Naive thymus-derived CD4-positive, alpha-beta T cell (primary cell): Measurements from ENCODE around the gene BBS9. TPM values are rescaled to one million over a fixed set of nuclear protein-coding genes. Genes with fewer than 3 reads are reported as not detected.

Experiments used
- ATAC-seq: fragments of 150-1000 bp; cut with Tn5 transposase; 2 replicates; pipeline ENCODE4 v1.10.0; 2021; ENCODE audit warnings: mild to moderate bottlenecking, moderate library complexity
- CTCF ChIA-PET: fragments of 350-600 bp; sonication (Branson Sonifier 250); formaldehyde crosslinking; loops from one replicate; lab custom pipeline; 2021; ENCODE audit warnings: antibody characterized with exemption; lab: Charles Lee
- POLR2A ChIA-PET: fragments of 350-600 bp; sonication (Branson Sonifier 250); formaldehyde crosslinking; loops from one replicate; lab custom pipeline; 2021; ENCODE audit warnings: antibody characterized with exemption, inconsistent platforms; lab: Charles Lee
- DNase-seq, 9 donors: peaks; one replicate each; pipeline versions ENCODE4 v3.0.0 to v3.0.0-alpha.2; 2020 to 2022; ENCODE audit warnings: mixed read lengths in 1 of 9
- H3K27ac ChIP-seq: one replicate; pipeline ENCODE4 v1.7.0; 2013; ENCODE audit warnings: mild to moderate bottlenecking, low read depth, low read length, moderate library complexity
- H3K27me3 ChIP-seq, 2 donors: one replicate each; pipeline ENCODE4 v1.7.0; 2013; ENCODE audit warnings: low read length in 2 of 2, mild to moderate bottlenecking in 2 of 2, moderate library complexity in 2 of 2; ENCODE audit not compliant: control insufficient read depth in 2 of 2, insufficient read depth in 2 of 2
- H3K36me3 ChIP-seq, 3 experiments: 1 replicate in 2 of 3; 2 replicates in 1 of 3; pipeline ENCODE4 v1.7.0; 2013; ENCODE audit warnings: low read length in 3 of 3, mild to moderate bottlenecking in 3 of 3, moderate library complexity in 1 of 3; ENCODE audit not compliant: insufficient read depth in 3 of 3, control insufficient read depth in 2 of 3
- H3K4me1 ChIP-seq, 2 donors: one replicate each; pipeline ENCODE4 v1.7.0; 2013; ENCODE audit warnings: low read length in 2 of 2, mild to moderate bottlenecking in 2 of 2, moderate library complexity in 1 of 2; ENCODE audit not compliant: control insufficient read depth in 2 of 2, insufficient read depth in 2 of 2
- H3K4me3 ChIP-seq: 2 replicates; pipeline ENCODE4 v1.7.0; 2013; ENCODE audit warnings: mild to moderate bottlenecking, low read length
- H3K9me3 ChIP-seq, 3 experiments: 1 replicate in 2 of 3; 2 replicates in 1 of 3; pipeline ENCODE4 v1.7.0; 2013; ENCODE audit warnings: low read length in 3 of 3; ENCODE audit not compliant: control insufficient read depth in 2 of 3
- H3K27ac Mint-ChIP-seq, 9 donors: one replicate each; pipeline ENCODE4 v1.8.0; 2020 to 2022; ENCODE audit warnings: mixed read lengths in 9 of 9, mild to moderate bottlenecking in 8 of 9, moderate library complexity in 5 of 9, inconsistent platforms in 2 of 9
- H3K27me3 Mint-ChIP-seq, 5 donors: one replicate each; pipeline ENCODE4 v1.8.0; 2021 to 2022; ENCODE audit warnings: mixed read lengths in 5 of 5, mild to moderate bottlenecking in 1 of 5
- H3K36me3 Mint-ChIP-seq, 5 donors: one replicate each; pipeline ENCODE4 v1.8.0; 2020 to 2022; ENCODE audit warnings: mixed read lengths in 5 of 5, mild to moderate bottlenecking in 3 of 5, inconsistent platforms in 1 of 5
- H3K4me1 Mint-ChIP-seq, 7 donors: one replicate each; pipeline ENCODE4 v1.8.0; 2020 to 2022; ENCODE audit warnings: mixed read lengths in 7 of 7, mild to moderate bottlenecking in 3 of 7, inconsistent platforms in 1 of 7
- H3K4me3 Mint-ChIP-seq, 10 donors: one replicate each; pipeline ENCODE4 v1.8.0; 2020 to 2022; ENCODE audit warnings: mild to moderate bottlenecking in 10 of 10, mixed read lengths in 10 of 10, moderate library complexity in 6 of 10, inconsistent platforms in 2 of 10
- H3K9me3 Mint-ChIP-seq, 11 donors: one replicate each; pipeline ENCODE4 v1.8.0; 2020 to 2022; ENCODE audit warnings: mixed read lengths in 11 of 11, mild to moderate bottlenecking in 4 of 11, inconsistent platforms in 1 of 11, moderate library complexity in 1 of 11
- intact Hi-C, 2 donors: fragments of 100-400 bp; cut with micrococcal nuclease; formaldehyde crosslinking; loops; one replicate each; pipeline ENCODE4 v1.15.1; 2023
- polyA plus RNA-seq, 2 donors: library from polyadenylated mRNA; unstranded; fragments of 300-500 nt; fragmentation: Illumina TruSeq; gene quantifications; one replicate each; pipeline ENCODE4 v1.2.3, GENCODE V29; 2021
- total RNA-seq, 6 experiments: library from RNA in 5 of 6; stranded (reverse) in 5 of 6; gene quantifications; 1 replicate in 5 of 6; 2 replicates in 1 of 6; pipeline ENCODE4 v1.2.3 and lab custom pipeline; 2021 to 2026

The BBS9 gene
- total and polyA plus RNA-seq, 7 experiments from 2014 or later: 11.1 to 31.0 (median 23.2) TPM

DNA sequence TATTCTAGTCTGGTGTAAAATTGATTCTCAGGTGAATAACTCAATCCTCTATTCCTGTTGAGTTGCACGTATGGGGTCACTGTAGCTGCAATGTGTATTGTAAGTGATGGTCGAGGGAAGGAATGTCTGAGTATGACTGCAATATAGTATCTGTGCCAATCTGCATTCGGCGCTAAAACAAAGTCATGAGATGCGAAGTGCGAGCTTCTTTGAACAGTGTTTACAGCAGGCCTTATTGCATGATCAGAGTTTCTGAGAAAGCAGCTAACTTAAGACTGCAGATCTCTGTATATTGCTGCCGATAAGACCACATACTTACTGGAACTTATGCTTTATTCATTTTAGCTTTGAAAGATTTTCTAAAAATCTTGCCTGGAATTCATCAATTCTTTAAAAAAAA lies 434.3 kb downstream of the BBS9 start:
- ChIA-PET CTCF (no interaction called here), POLR2A (no interaction called here)
- H3K27me3 ChIP-seq: no peaks in the 10 kb centered on the region
- DNase-seq (no peak), ATAC-seq (no peak)
- Mint-ChIP-seq H3K36me3 (peaks cover 0 to 22% (median 19%) of the 10 kb centered on the region in 5 donors), H3K27me3 (no peaks in the 10 kb centered on the region), H3K9me3 (peaks cover 0 to 5% (median 0%) of the 10 kb centered on the region in 11 donors), H3K27ac (no peak overlapping the region), H3K4me3 (no peak overlapping the region), H3K4me1 (peaks cover 0 to 2% (median 0%) of the 10 kb centered on the region in 7 donors)
- H3K27ac ChIP-seq: no peak overlapping the region
- H3K36me3 ChIP-seq: no peaks in the 10 kb centered on the region
- no peaks in the 10 kb centered on the region for H3K9me3 ChIP-seq
- intact Hi-C loops: no loop called here
- no peak overlapping the region for H3K4me3 ChIP-seq
- no peaks in the 10 kb centered on the region for H3K4me1 ChIP-seq

DNA sequence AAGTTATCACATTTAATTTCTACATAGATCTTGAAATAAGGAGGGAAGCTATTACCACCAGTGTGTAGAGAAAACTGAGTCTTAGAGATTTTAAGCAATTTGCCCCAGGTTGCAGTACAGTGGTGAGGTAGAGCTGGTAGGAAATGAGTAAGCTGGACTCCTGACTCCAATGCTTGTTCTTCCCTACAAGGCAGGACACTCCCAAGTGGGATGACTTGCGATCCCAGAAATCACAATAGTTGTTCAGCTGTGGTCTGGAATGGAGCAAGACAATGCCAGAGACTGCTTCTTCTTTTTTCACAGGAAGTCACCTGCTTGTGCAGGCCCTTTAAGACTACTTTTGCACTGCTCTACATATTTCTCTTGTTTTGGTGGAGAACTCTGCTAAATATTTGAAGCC lies 448.8 kb downstream of the BBS9 start:
- intact Hi-C loops: no loop called here
- Histone ChIP-seq H3K4me3 (no peak overlapping the region), H3K36me3 (peaks cover 0 to 3% (median 0%) of the 10 kb centered on the region in 3 experiments), H3K27me3 (no peaks in the 10 kb centered on the region), H3K4me1 (no peaks in the 10 kb centered on the region), H3K9me3 (no peaks in the 10 kb centered on the region), H3K27ac (no peak overlapping the region)
- CTCF ChIA-PET: interaction anchor here (0.7 kb wide), 1 partner anchor 598 kb away, joined by 3 read pairs; no protein-coding TSS in a partner anchor
- Mint-ChIP-seq H3K27ac (no peak overlapping the region), H3K4me3 (no peak overlapping the region), H3K36me3 (peaks cover 0 to 53% (median 32%) of the 10 kb centered on the region in 5 donors), H3K9me3 (peaks cover 3 to 16% (median 8%) of the 10 kb centered on the region in 11 donors), H3K4me1 (no peaks in the 10 kb centered on the region), H3K27me3 (no peaks in the 10 kb centered on the region)
- DNase-seq (no peak), ATAC-seq (no peak)
- POLR2A ChIA-PET: no interaction called here

DNA sequence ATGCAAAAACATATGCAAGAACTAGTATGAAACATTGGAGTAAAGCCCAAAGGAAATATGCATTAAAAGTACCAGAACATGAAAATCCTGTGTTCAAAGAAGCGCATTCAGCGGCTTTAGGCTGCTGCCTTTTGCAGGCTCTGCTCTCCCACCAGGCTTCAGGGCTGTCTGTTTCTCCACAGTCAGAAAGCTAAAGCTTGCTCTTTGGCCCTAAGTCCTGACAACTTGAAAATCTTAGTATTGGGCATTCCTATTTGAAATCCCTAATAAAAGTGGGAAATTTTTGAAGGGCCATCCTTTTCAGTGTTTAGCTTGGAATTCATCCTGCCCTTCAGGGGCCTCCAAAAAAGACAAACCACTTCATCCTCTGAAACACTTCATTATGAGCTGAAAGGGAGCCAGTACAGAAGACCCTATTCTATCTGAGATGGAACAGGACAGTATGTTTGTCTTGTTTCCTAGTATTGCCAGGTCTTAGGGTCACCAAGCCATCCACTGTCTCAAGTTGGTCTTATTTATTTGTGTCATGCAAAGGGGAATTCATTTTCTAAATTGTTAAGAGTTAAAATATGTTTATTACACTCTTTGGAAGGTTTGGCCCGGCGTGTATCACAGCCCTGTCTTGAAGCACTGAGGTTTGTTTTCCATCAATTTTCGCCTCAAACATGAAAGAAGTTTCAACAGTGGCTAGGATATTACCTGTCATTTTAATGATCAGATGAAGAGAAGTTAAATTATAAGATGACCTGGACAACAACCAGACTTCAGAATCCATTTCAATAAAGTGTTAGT lies 449.7 kb downstream of the BBS9 start:
- intact Hi-C loops: no loop called here
- H3K27ac Mint-ChIP-seq: no peak overlapping the region
- ChIA-PET CTCF (interaction anchor here (0.7 kb wide), 2 partner anchors 8 to 598 kb away, joined by 3 read pairs; no protein-coding TSS in a partner anchor), POLR2A (no interaction called here)
- no peak overlapping the region for H3K4me3 Mint-ChIP-seq
- Histone ChIP-seq H3K4me1 (no peaks in the 10 kb centered on the region), H3K36me3 (peaks cover 0 to 3% (median 0%) of the 10 kb centered on the region in 3 experiments), H3K9me3 (no peaks in the 10 kb centered on the region), H3K4me3 (no peak overlapping the region), H3K27ac (no peak overlapping the region), H3K27me3 (no peaks in the 10 kb centered on the region)
- H3K4me1 Mint-ChIP-seq: no peaks in the 10 kb centered on the region
- ATAC-seq: no peak
- H3K27me3 Mint-ChIP-seq: no peaks in the 10 kb centered on the region
- no peak for DNase-seq
- peaks cover 0 to 43% (median 23%) of the 10 kb centered on the region in 5 donors for H3K36me3 Mint-ChIP-seq
- peaks cover 3 to 16% (median 6%) of the 10 kb centered on the region in 11 donors for H3K9me3 Mint-ChIP-seq

DNA sequence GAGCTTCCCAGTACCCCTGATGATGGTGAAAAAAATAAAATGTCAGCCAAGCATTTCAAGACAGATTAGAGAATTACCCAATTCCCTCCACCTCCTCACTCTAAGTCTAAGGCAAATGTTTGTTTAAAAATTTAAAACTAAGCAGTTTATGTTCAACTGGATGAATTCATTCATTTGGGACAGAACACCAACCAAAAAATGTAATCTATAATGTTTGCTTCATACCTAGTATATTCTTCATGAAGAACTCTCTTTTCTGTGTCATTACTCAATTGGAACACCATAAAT lies 450.3 kb downstream of the BBS9 start:
- Histone ChIP-seq H3K36me3 (peaks cover 0 to 3% (median 0%) of the 10 kb centered on the region in 3 experiments), H3K4me1 (no peaks in the 10 kb centered on the region), H3K4me3 (no peak overlapping the region), H3K27ac (no peak overlapping the region), H3K27me3 (no peaks in the 10 kb centered on the region), H3K9me3 (no peaks in the 10 kb centered on the region)
- Mint-ChIP-seq H3K27ac (no peak overlapping the region), H3K4me1 (no peaks in the 10 kb centered on the region), H3K9me3 (peaks cover 3 to 16% (median 6%) of the 10 kb centered on the region in 11 donors), H3K27me3 (no peaks in the 10 kb centered on the region), H3K36me3 (peaks cover 0 to 39% (median 17%) of the 10 kb centered on the region in 5 donors), H3K4me3 (no peak overlapping the region)
- ChIA-PET POLR2A (no interaction called here), CTCF (no interaction called here)
- intact Hi-C loops: no loop called here
- DNase-seq (no peak), ATAC-seq (no peak)

DNA sequence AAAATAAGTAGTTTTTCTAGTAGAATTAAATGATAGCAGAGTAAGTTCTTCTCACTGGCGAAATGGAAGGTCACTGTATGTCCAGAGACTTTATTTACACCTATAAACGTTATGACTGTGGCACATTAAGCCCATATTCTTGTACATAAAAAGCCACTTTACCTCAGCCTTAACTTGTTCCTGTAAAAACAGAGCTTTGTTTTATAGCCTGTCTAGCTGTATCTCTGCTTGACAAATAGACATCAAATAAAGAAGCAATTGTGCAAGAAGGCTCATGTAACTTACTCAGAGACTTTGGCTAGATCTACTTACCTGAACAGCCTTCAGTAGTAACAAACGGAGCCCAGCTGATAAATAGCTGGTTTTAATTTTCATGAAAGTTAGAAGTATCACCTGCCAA lies 451.9 kb downstream of the BBS9 start:
- intact Hi-C loops: no loop called here
- Mint-ChIP-seq H3K27me3 (no peaks in the 10 kb centered on the region), H3K9me3 (peaks cover 0 to 8% (median under 1%) of the 10 kb centered on the region in 11 donors), H3K27ac (no peak overlapping the region), H3K4me3 (no peak overlapping the region), H3K4me1 (no peaks in the 10 kb centered on the region), H3K36me3 (peaks cover 0 to 24% (median 2%) of the 10 kb centered on the region in 5 donors)
- no peak overlapping the region for H3K4me3 ChIP-seq
- H3K27me3 ChIP-seq: no peaks in the 10 kb centered on the region
- peaks cover 0 to 3% (median 0%) of the 10 kb centered on the region in 3 experiments for H3K36me3 ChIP-seq
- ChIA-PET POLR2A (no interaction called here), CTCF (no interaction called here)
- H3K27ac ChIP-seq: no peak overlapping the region
- H3K9me3 ChIP-seq: no peaks in the 10 kb centered on the region
- ATAC-seq (no peak), DNase-seq (no peak)
- no peaks in the 10 kb centered on the region for H3K4me1 ChIP-seq

DNA sequence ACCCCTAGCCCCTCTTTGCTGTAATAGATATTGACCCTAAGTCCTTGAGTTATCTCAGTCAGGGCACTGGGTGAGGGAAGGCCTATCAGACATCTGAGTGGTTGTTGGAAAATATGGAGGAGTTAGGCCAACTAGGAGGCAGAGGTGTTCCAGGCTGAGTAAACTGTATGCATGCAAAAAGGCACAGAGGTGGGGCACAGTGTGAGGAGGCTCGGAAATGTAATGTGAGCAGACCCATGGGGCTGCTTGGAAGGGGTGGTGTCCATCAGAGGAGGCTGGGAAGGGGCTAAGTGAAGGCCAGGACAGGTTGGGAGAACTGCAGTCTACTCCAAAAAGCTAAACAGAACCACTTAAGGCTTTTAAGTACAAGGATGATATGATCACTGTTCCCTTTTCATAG lies 452.7 kb downstream of the BBS9 start:
- H3K27ac ChIP-seq: no peak overlapping the region
- ChIA-PET POLR2A (no interaction called here), CTCF (no interaction called here)
- H3K9me3 Mint-ChIP-seq: peaks cover 0 to 3% (median 0%) of the 10 kb centered on the region in 11 donors
- no peak overlapping the region for H3K4me3 Mint-ChIP-seq
- no peaks in the 10 kb centered on the region for H3K27me3 ChIP-seq
- intact Hi-C loops: no loop called here
- ATAC-seq: no peak
- no peaks in the 10 kb centered on the region for H3K4me1 ChIP-seq
- no peaks in the 10 kb centered on the region for H3K27me3 Mint-ChIP-seq
- peaks cover 0 to 18% (median 0%) of the 10 kb centered on the region in 5 donors for H3K36me3 Mint-ChIP-seq
- DNase-seq: no peak
- no peak overlapping the region for H3K27ac Mint-ChIP-seq
- no peaks in the 10 kb centered on the region for H3K9me3 ChIP-seq
- H3K4me3 ChIP-seq: no peak overlapping the region
- H3K36me3 ChIP-seq: peaks cover 0 to 3% (median 0%) of the 10 kb centered on the region in 3 experiments
- no peaks in the 10 kb centered on the region for H3K4me1 Mint-ChIP-seq

DNA sequence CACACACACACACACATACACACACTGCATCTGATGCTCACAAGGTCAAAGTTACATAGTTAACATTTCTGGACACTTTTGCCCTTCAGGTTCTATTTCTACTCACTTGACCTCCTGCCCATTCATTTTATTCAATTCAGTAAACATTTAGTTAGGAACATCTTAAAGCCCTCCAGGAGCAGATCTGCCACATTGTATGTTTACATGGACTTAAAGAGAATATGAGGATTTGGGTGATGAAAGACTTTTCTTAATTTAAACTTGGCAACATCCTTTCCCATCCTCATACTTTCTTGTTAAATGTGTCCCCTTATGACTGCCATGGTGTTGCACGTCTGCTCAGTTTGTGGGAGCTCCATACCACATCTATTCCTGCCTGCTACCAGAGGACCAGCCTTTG lies 453.2 kb downstream of the BBS9 start:
- no peak overlapping the region for H3K4me3 ChIP-seq
- ATAC-seq (no peak), DNase-seq (no peak)
- H3K27me3 ChIP-seq: no peaks in the 10 kb centered on the region
- H3K9me3 ChIP-seq: no peaks in the 10 kb centered on the region
- Mint-ChIP-seq H3K27ac (no peak overlapping the region), H3K27me3 (no peaks in the 10 kb centered on the region), H3K36me3 (peaks cover 0 to 17% (median 0%) of the 10 kb centered on the region in 5 donors), H3K4me3 (no peak overlapping the region), H3K9me3 (no peaks in the 10 kb centered on the region), H3K4me1 (no peaks in the 10 kb centered on the region)
- intact Hi-C loops: no loop called here
- no peak overlapping the region for H3K27ac ChIP-seq
- ChIA-PET POLR2A (no interaction called here), CTCF (no interaction called here)
- no peaks in the 10 kb centered on the region for H3K4me1 ChIP-seq
- H3K36me3 ChIP-seq: peaks cover 0 to 3% (median 0%) of the 10 kb centered on the region in 3 experiments
